ENCODE results near the gene DCLK3. TPM values are rescaled to one million over a fixed set of nuclear protein-coding genes. Genes with fewer than 3 reads are reported as not detected.

Gene DCLK3
- total and polyA plus RNA-seq, 2 of the 8 experiments (the other 6 are each of a cell fraction or from before 2014, with no cell fraction given): 0.27 to 0.63 TPM

GRCh38 chr3:36744763-36745162 is 19.6 kb downstream of the DCLK3 start:
- Histone ChIP-seq H3K27me3 (replicated peaks in 1 of 4; ENCODE audit: control insufficient read depth in 3 of 4, extremely low read depth in 1 of 4, insufficient read depth in 3 of 4, low read length in 3 of 4) (no peaks in the 10 kb centered on the region), H3K23ac (ENCODE audit: insufficient read length) (no peak overlapping the region), H3K36me3 (ENCODE audit: control insufficient read depth in 2 of 4, insufficient read depth in 4 of 4, low read length in 3 of 4) (no peaks in the 10 kb centered on the region), H3K9ac (replicated peaks in 1 of 4; ENCODE audit: extremely low read depth in 1 of 4, low read depth in 3 of 4, low read length in 3 of 4) (no peak overlapping the region), H3K79me1 (ENCODE audit: low read depth, low read length) (no peaks in the 10 kb centered on the region), H2AK5ac (ENCODE audit: low read depth, low read length) (no peak overlapping the region), H2BK120ac (replicated peaks; ENCODE audit: low read depth, low read length) (no peak overlapping the region), H4K5ac (ENCODE audit: insufficient read length, low read depth, low read length) (no peak overlapping the region), H3K4me1 (replicated peaks in 1 of 4; ENCODE audit: control insufficient read depth in 3 of 4, insufficient read depth in 4 of 4, low read length in 3 of 4) (no peaks in the 10 kb centered on the region), H3K14ac (ENCODE audit: insufficient read length) (no peak overlapping the region), H2BK12ac (ENCODE audit: low read depth, low read length) (no peak overlapping the region), H3K9me3 (ENCODE audit: insufficient read depth in 2 of 2, low read depth in 1 of 2, low read length in 1 of 2) (no peaks in the 10 kb centered on the region), H2AFZ (ENCODE audit: low read length) (no peak overlapping the region), H3K23me2 (ENCODE audit: low read depth, low read length) (no peaks in the 10 kb centered on the region; the same call in 1 of the 2 replicates), H3K79me2 (ENCODE audit: control insufficient read depth in 1 of 2, insufficient read depth in 2 of 2, low read length in 2 of 2) (no peaks in the 10 kb centered on the region), H4K20me1 (replicated peaks in 1 of 2; ENCODE audit: control insufficient read depth in 1 of 2, insufficient read depth in 2 of 2, low read length in 2 of 2) (no peaks in the 10 kb centered on the region), H2BK20ac (ENCODE audit: low read length) (no peak overlapping the region), H2BK5ac (ENCODE audit: low read depth, low read length) (no peak overlapping the region), H3K4me3 (ENCODE audit: extremely low read depth in 1 of 4, insufficient read depth in 2 of 4, low read depth in 3 of 4, low read length in 4 of 4) (no peak overlapping the region), H3K56ac (replicated peaks; ENCODE audit: insufficient read length, low read depth, low read length) (no peak overlapping the region), H2BK15ac (ENCODE audit: low read length) (no peak overlapping the region), H3K27ac (ENCODE audit: low read depth, low read length) (no peak overlapping the region), H3K4ac (replicated peaks; ENCODE audit: insufficient read length, low read depth, low read length) (no peak overlapping the region), H3K18ac (ENCODE audit: extremely low read depth, low read length) (no peak overlapping the region), H4K8ac (ENCODE audit: extremely low read depth, insufficient read depth, low read length) (no peak overlapping the region), H4K91ac (replicated peaks; ENCODE audit: insufficient read length, low read length) (no peak overlapping the region), H3K4me2 (ENCODE audit: insufficient read depth in 1 of 2, low read depth in 2 of 2, low read length in 2 of 2) (no peak overlapping the region)
- ChIA-PET CTCF (ENCODE audit: partially characterized antibody) (interaction anchor here (0.9 to 6.0 kb wide), 6 partner anchors 7 to 118 kb away, joined by 3 to 38 read pairs (median 4); no protein-coding TSS in a partner anchor), POLR2A (ENCODE audit: partially characterized antibody) (no interaction called here)
- DNase-seq (ENCODE audit: low read depth in 1 of 2, low spot score in 2 of 2) (no peak), FAIRE-seq (no peak)
- 76% methylated on average over 6 of the region's 6 CpGs; no CpG with 5 or more reads in 1 of the 2 experiments for WGBS, 2 experiments (ENCODE audit: extremely low coverage in 1 of 2, insufficient coverage in 1 of 2, insufficient read length in 1 of 2, insufficient replicate concordance in 2 of 2, low coverage in 1 of 2, low lambda C conversion rate in 2 of 2, missing lambda C conversion rate in 1 of 2)
- TF ChIP-seq ZNF274 (IDR thresholded peaks at IDR 0.05; ENCODE audit: borderline replicate concordance, extremely low read depth, low read length) (no peak), HDAC2 (IDR thresholded peaks at IDR 0.05; ENCODE audit: borderline replicate concordance in 1 of 2, low read depth in 2 of 2, low read length in 2 of 2) (no peak), PHF8 (conservative IDR thresholded peaks at IDR 0.05; ENCODE audit: low read depth, low read length) (no peak), ATF3 (IDR thresholded peaks at IDR 0.05; ENCODE audit: insufficient read depth, low read depth, low read length) (no peak), RNF2 (IDR thresholded peaks at IDR 0.05; ENCODE audit: borderline replicate concordance, low read depth, low read length, missing control alignments, poor library complexity, severe bottlenecking) (no peak), SP2 (IDR thresholded peaks at IDR 0.05; ENCODE audit: low read length) (no peak), ATF2 (IDR thresholded peaks at IDR 0.05; ENCODE audit: low read length) (no peak), EGR1 (IDR thresholded peaks at IDR 0.05; ENCODE audit: borderline replicate concordance, low read depth, low read length) (no peak)
